Lung (tissue), 11 donors: Measurements from ENCODE around the gene GOLGA8Q. TPM values are rescaled to one million over a fixed set of nuclear protein-coding genes. Genes with fewer than 3 reads are reported as not detected.
A peak's percentile ranks its signal among the peaks of the same experiment; 100 is the strongest.
"Not testable (repeated sequence)": the region's sequence is repeated elsewhere in the genome, so short reads cannot be mapped to it uniquely, and the experiment has no call there.

Experiments used
- ATAC-seq: fragments of 200-7000 bp; cut with Tn5 transposase; one replicate; pipeline ENCODE4 v1.9.1; 2020; ENCODE audit warnings: moderate number of reproducible peaks; ENCODE audit not compliant: insufficient read depth, low FRiP score
- DNase-seq, 3 donors: peaks; one replicate each; pipeline ENCODE4 v3.0.0-alpha.2; 2013 to 2017
- H3K27ac ChIP-seq, 2 donors: one replicate each; pipeline ENCODE4 v1.5.1; 2013; ENCODE audit warnings: mild to moderate bottlenecking in 2 of 2, moderate library complexity in 2 of 2, control low read depth in 1 of 2, inconsistent platforms in 1 of 2, low read depth in 1 of 2, low read length in 1 of 2
- H3K27me3 ChIP-seq, 3 donors: one replicate each; pipeline ENCODE4 v1.5.1; 2013; ENCODE audit warnings: low read length in 2 of 3; ENCODE audit not compliant: control insufficient read depth in 3 of 3, insufficient read depth in 3 of 3
- H3K36me3 ChIP-seq, 4 donors: one replicate each; pipeline ENCODE4 v1.5.1; 2013; ENCODE audit warnings: low read length in 4 of 4, mild to moderate bottlenecking in 1 of 4, moderate library complexity in 1 of 4; ENCODE audit not compliant: control insufficient read depth in 4 of 4, insufficient read depth in 4 of 4
- H3K4me1 ChIP-seq, 5 donors: one replicate each; pipeline ENCODE4 v1.5.1; 2013; ENCODE audit warnings: low read length in 5 of 5, mild to moderate bottlenecking in 2 of 5, moderate library complexity in 1 of 5; ENCODE audit not compliant: control insufficient read depth in 5 of 5, insufficient read depth in 5 of 5
- H3K4me3 ChIP-seq: one replicate; pipeline ENCODE4 v1.5.1; 2013; ENCODE audit warnings: mild to moderate bottlenecking, control low read depth, moderate library complexity
- H3K9ac ChIP-seq, 2 donors: one replicate each; pipeline ENCODE4 v1.5.1; 2013; ENCODE audit warnings: low read length in 2 of 2, control low read depth in 1 of 2; ENCODE audit not compliant: insufficient read depth in 1 of 2
- H3K9me3 ChIP-seq, 4 donors: one replicate each; pipeline ENCODE4 v1.5.1; 2013; ENCODE audit warnings: low read length in 3 of 4, mild to moderate bottlenecking in 1 of 4, moderate library complexity in 1 of 4; ENCODE audit not compliant: control insufficient read depth in 4 of 4, insufficient read depth in 3 of 4
- WGBS, 2 donors: extraction: QIAGEN DNeasy Blood & Tissue Kit; methylation state at CpG; one replicate each; pipeline ENCODE4 v1.1.7; 2013; 5-methylcytosine and 5-hydroxymethylcytosine counted together
- polyA plus RNA-seq, 2 donors: library from polyadenylated mRNA; stranded (reverse); fragments of 200-250 nt; gene quantifications; one replicate each; pipeline ENCODE4 v1.2.1, GENCODE V29; 2013
- small RNA-seq: library from RNA; depleted of rRNA; stranded (forward); fragments of <200 nt; gene quantifications from one replicate; pipeline ENCODE3, GENCODE V24; 2014; ENCODE audit warnings: low replicate concordance
- total RNA-seq, 2 donors: library from RNA; depleted of rRNA in 1 of 2; stranded (reverse); fragments of >200 nt in 1 of 2; gene quantifications; one replicate each; pipeline ENCODE4 v1.2.1, GENCODE V29; 2014 to 2021
- donor health status: Bipolar disorder and iron deficiency.
- donor health status: healthy.
- donor health status: DM: yes; HTN: yes; CAD: no.

GOLGA8Q gene
- total and polyA plus RNA-seq, 4 donors: 0.47 to 3.0 (median 0.95) TPM

DNA sequence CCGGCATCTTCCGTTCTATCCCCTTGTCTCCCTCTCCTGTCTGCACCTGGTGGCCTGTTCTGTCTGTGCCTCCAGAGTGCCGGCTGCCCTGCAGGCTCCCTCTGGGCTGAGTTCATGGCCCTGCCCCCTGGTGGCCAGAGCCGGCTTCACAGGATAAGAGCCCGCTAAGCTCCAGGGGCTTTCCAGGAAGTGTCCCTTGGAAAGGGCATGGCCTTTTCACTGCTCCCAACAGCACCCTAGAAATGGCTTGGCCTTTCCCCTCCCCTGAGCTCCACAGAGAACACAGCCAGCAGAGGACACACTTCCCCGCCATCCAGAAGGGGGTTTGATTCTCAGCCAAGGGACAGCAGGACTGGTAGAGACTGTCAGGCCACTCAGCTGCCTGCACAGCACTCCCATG is 15.1 kb downstream of the GOLGA8Q start:
- not testable (repeated sequence) for ATAC-seq

GRCh38 chr15:30573012-30573491 is 21.2 kb downstream of the GOLGA8Q start:
- H3K27me3 ChIP-seq, H3K9ac ChIP-seq, H3K4me1 ChIP-seq, H3K4me3 ChIP-seq, H3K27ac ChIP-seq, H3K9me3 ChIP-seq, DNase-seq, H3K36me3 ChIP-seq: not testable (repeated sequence)
- WGBS, 2 donors: no CpG with 5 or more reads among the region's 38 CpGs
- peak; percentile 85 for ATAC-seq

More for the DNA sequence above, 15.1 kb downstream of the GOLGA8Q start:
- H3K9me3 ChIP-seq, H3K9ac ChIP-seq, H3K4me1 ChIP-seq, H3K4me3 ChIP-seq, H3K36me3 ChIP-seq, H3K27ac ChIP-seq, H3K27me3 ChIP-seq: not testable (repeated sequence)
- WGBS, 2 donors: 14% methylated on average over 3 of the region's 6 CpGs; no CpG with 5 or more reads in 1 of the 2 donors
- DNase-seq: peak in 1 of 3 donors; percentile 12

DNA sequence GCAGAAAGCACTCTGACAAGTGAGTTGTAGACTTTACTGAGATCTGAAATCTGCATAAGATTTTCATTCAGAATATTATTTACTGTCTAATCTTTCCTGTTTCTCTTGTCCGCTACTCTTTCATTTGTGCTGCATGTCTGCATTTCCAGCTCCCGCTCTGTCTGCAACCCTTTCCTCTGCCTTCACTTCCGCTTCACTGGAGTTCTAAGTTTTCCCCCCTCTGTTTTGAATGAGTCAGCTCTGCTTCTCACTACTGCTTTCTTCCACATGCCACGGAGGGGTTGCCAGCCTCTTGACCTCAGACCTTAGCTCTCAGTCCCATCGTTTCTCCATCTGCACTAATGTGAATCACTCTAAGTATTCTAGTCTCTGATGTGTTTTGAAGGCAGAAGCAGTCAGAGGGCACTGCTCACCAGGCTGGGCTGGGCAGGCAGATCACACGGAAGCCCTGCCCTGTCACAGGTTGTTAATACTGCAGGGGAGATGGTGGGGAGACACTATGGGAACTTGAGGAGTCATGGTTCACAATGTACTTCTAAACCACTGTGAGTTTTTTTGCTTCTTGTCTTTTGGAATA is 27.6 kb downstream of the GOLGA8Q start:
- ATAC-seq, H3K9ac ChIP-seq, H3K4me3 ChIP-seq, H3K4me1 ChIP-seq, H3K27me3 ChIP-seq, H3K36me3 ChIP-seq, H3K27ac ChIP-seq, H3K9me3 ChIP-seq, DNase-seq: not testable (repeated sequence)
- WGBS, 2 donors: no CpG with 5 or more reads among the region's 6 CpGs

DNA sequence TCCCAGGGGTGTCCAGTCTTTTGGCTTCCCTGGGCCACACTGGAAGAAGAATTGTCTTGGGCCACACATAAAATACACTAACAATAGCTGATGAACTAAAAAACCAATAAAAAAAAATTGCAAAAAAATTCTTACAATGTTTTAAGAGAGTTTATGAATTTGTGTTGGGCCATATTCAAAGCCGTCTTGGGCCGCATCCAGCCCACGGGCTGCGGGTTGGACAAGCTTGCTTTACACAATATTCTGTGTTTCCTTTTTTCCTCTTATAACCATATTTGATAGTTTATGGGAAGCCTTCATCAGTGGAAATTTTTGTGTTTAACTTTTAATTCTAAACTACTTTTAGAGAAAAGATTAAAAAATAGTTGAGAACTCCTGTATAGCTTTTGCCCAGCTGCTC is 28.9 kb downstream of the GOLGA8Q start:
- H3K4me3 ChIP-seq, H3K27me3 ChIP-seq, H3K27ac ChIP-seq, H3K36me3 ChIP-seq, DNase-seq, H3K9me3 ChIP-seq, H3K9ac ChIP-seq, H3K4me1 ChIP-seq, ATAC-seq: not testable (repeated sequence)
- no CpG with 5 or more reads among the region's 4 CpGs for WGBS, 2 donors

DNA sequence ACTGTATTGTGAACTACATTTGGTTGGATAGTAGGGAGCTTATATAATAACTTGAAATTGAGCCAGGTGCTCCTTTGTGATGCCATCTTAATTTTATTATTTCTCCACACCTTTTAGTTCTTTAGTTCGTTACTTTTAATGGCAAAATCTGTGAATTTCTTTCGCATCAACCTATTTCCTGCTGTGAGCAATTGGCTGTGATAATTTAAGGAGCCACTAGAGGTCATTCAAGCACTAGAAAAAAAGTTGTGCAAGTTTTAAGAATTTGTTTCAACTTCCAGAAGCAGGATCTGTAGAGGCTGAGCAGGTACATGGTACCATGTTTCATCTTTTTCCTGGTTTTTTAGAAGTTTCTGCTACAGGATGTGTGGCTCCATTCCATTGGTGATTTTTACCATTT is 47.1 kb downstream of the GOLGA8Q start:
- H3K9me3 ChIP-seq, H3K27ac ChIP-seq, ATAC-seq, H3K9ac ChIP-seq, H3K36me3 ChIP-seq, H3K4me3 ChIP-seq, DNase-seq, H3K4me1 ChIP-seq, H3K27me3 ChIP-seq: not testable (repeated sequence)
- WGBS, 2 donors: 6 to 8% methylated on average over 2 of the region's 2 CpGs

DNA sequence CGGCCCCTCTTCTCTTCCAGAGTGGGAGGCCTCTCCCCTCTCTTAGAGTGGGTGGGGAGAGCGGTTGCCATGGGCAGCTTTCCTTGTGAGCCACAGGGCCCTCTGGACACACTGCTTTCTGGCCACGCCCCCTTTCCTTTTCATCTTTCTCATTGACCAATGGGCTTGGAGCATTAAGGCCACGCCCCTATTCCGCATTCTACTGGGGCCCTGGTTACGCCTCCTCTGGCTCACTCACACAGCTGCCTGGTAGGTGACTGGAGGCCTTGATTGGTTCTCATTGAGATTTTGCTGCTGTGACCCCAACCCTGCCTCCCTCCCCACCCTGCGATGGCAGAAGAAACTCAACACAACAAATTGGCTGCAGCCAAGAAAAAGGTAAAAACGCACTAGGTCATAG is 51.9 kb downstream of the GOLGA8Q start, which contains the start of gene GOLGA8H:
Gene GOLGA8H, plus strand, starts transcription at position 233 of the 400 bp plus-strand sequence. Its CDS starts 98 bp downstream, at position 331.
- not testable (repeated sequence) for H3K27me3 ChIP-seq, H3K4me3 ChIP-seq, H3K9me3 ChIP-seq, H3K4me1 ChIP-seq, H3K36me3 ChIP-seq, DNase-seq, ATAC-seq, H3K9ac ChIP-seq, H3K27ac ChIP-seq
- 91 to 100% methylated on average over 2 to 7 of the region's 8 CpGs for WGBS, 2 donors

Small RNAs within 50 kb of the gene (small RNA-seq; reads per million reads assigned to genes)
- gene RF00096 (not detected), gene RN7SL796P (not detected)

Other genes with a start within 250 kb of the GOLGA8Q start
- 1 to 10 TPM; 4.1 to 7.4 TPM for gene CHRFAM7A, start 158.5 kb upstream of the GOLGA8Q start, total RNA-seq
- gene CHRFAM7A, start 158.5 kb upstream of the GOLGA8Q start, polyA plus RNA-seq: 1 to 10 TPM; 1.1 to 2.8 TPM
- 1 to 10 TPM; 3.8 to 9.8 TPM for gene GOLGA8R, start 137.8 kb upstream of the GOLGA8Q start, total RNA-seq
- gene GOLGA8R, start 137.8 kb upstream of the GOLGA8Q start, polyA plus RNA-seq: 1 to 10 TPM in 1 of 2 donors, under 1 TPM in 1; 0.76 to 1.6 TPM
- gene GOLGA8H, start 52.0 kb downstream of the GOLGA8Q start, total RNA-seq: 1 to 10 TPM; 1.1 to 1.6 TPM
- under 1 TPM; 0.39 to 0.96 TPM for gene GOLGA8H, start 52.0 kb downstream of the GOLGA8Q start, polyA plus RNA-seq